HG03571 (cell line): ENCODE results near the gene TMEM89.

Source experiments
- ATAC-seq: cut with Tn5 transposase; IDR thresholded peaks from one replicate; pipeline ENCODE4 v1.9.1; 2021; ENCODE audit not compliant: unreplicated experiment

The TMEM89 gene

GRCh38 chr3:48591886-48592518 is 29.6 kb downstream of the TMEM89 start:
- ATAC-seq = no peak

- no peak for ATAC-seq
Observed at GRCh38 chr3:48591436-48591835, 30.1 kb downstream of the TMEM89 start.

- ATAC-seq = no peak
Observed at GRCh38 chr3:48588230-48588629, 33.3 kb downstream of the TMEM89 start.

GRCh38 chr3:48587686-48588085 is 33.9 kb downstream of the TMEM89 start:
- no peak for ATAC-seq

GRCh38 chr3:48585411-48585810 is 36.2 kb downstream of the TMEM89 start:
- ATAC-seq = no peak

- ATAC-seq = no peak
Observed at GRCh38 chr3:48584836-48585235, 36.7 kb downstream of the TMEM89 start.

- ATAC-seq = no peak
Observed at GRCh38 chr3:48581621-48582481, 39.7 kb downstream of the TMEM89 start.

- no peak for ATAC-seq
Observed at GRCh38 chr3:48576647-48577046, 44.9 kb downstream of the TMEM89 start.

GRCh38 chr3:48575366-48575765 is 46.2 kb downstream of the TMEM89 start:
- no peak for ATAC-seq

GRCh38 chr3:48573973-48574585 is 47.5 kb downstream of the TMEM89 start:
- no peak for ATAC-seq

- no peak for ATAC-seq
Observed at GRCh38 chr3:48572517-48572916, 49.1 kb downstream of the TMEM89 start.

GRCh38 chr3:48571938-48572337 is 49.6 kb downstream of the TMEM89 start:
- no peak for ATAC-seq
